ENCODE measurements around the gene RIC1.
A peak's percentile ranks its signal among the peaks of the same experiment; 100 is the strongest.
"Not testable (repeated sequence)": the region's sequence is repeated elsewhere in the genome, so short reads cannot be mapped to it uniquely, and the experiment has no call there.

Gene RIC1

GRCh38 chr9:5628530-5629311 lies at the start of gene RIC1:
RIC1 (plus strand) TSS chr9:5629107; CDS start chr9:5629310, 203 bp downstream.
- TF ChIP-seq CTCF (IDR thresholded peaks at IDR 0.05; ENCODE audit: low read depth, low read length, missing control alignments): no peak

GRCh38 chr9:5579881-5580280 lies 49.0 kb upstream of the RIC1 start:
- no peak for DNase-seq
- Histone ChIP-seq H3K36me3 (replicated peaks) (no peaks in the 10 kb centered on the region), H3K27ac (no peak overlapping the region), H3K4me3 (ENCODE audit: low read depth, low read length) (no peak overlapping the region), H3K27me3 (replicated peaks) (no peaks in the 10 kb centered on the region)
- no peak for TF ChIP-seq CTCF (IDR thresholded peaks at IDR 0.05; ENCODE audit: low read depth, low read length, missing control alignments)
- in situ Hi-C loops (cut with HindIII; ENCODE audit: low pct_ligation_motif_present, low sequenced_read_pairs): loop anchor here (25.0 kb wide), 1 partner anchor 143 kb away; the partner anchor contains the start of gene PLGRKT

More at GRCh38 chr9:5628530-5629311, at the start of gene RIC1:
- H3K27ac ChIP-seq: peak within 1 kb of the TSS; percentile 75
- in situ Hi-C loops (cut with HindIII; ENCODE audit: low pct_ligation_motif_present, low sequenced_read_pairs): no loop called here
- no peaks in the 10 kb centered on the region for H3K36me3 ChIP-seq (replicated peaks)
- H3K27me3 ChIP-seq (replicated peaks): no peaks in the 10 kb centered on the region
- peak; percentile 88 for DNase-seq
- peak within 1 kb of the TSS; percentile 88 for H3K4me3 ChIP-seq (ENCODE audit: low read depth, low read length)

- in situ Hi-C loops (cut with HindIII; ENCODE audit: low pct_ligation_motif_present, low sequenced_read_pairs): loop anchor here (25.0 kb wide), 1 partner anchor 143 kb away; the partner anchor contains the start of gene PLGRKT
- H3K36me3 ChIP-seq (replicated peaks): no peaks in the 10 kb centered on the region
- no peak for TF ChIP-seq CTCF (IDR thresholded peaks at IDR 0.05; ENCODE audit: low read depth, low read length, missing control alignments)
- no peaks in the 10 kb centered on the region for H3K27me3 ChIP-seq (replicated peaks)
- DNase-seq: peak; percentile 10
- no peak overlapping the region for H3K4me3 ChIP-seq (ENCODE audit: low read depth, low read length)
- no peak overlapping the region for H3K27ac ChIP-seq
Observed at GRCh38 chr9:5580650-5581049, 48.3 kb upstream of the RIC1 start.

- in situ Hi-C loops (cut with HindIII; ENCODE audit: low pct_ligation_motif_present, low sequenced_read_pairs): loop anchor here (25.0 kb wide), 1 partner anchor 144 kb away; the partner anchor contains the start of gene PLGRKT
- not testable (repeated sequence) for DNase-seq
Observed at GRCh38 chr9:5581706-5582105, 47.2 kb upstream of the RIC1 start.

GRCh38 chr9:5582835-5583195 lies 46.1 kb upstream of the RIC1 start:
- TF ChIP-seq CTCF (IDR thresholded peaks at IDR 0.05; ENCODE audit: low read depth, low read length, missing control alignments): no peak
- Histone ChIP-seq H3K4me3 (ENCODE audit: low read depth, low read length) (no peak overlapping the region), H3K36me3 (replicated peaks) (no peaks in the 10 kb centered on the region), H3K27me3 (replicated peaks) (no peaks in the 10 kb centered on the region), H3K27ac (peak overlapping the region; percentile 22)
- DNase-seq: peak; percentile 44
- in situ Hi-C loops (cut with HindIII; ENCODE audit: low pct_ligation_motif_present, low sequenced_read_pairs): loop anchor here (25.0 kb wide), 1 partner anchor 146 kb away; the partner anchor contains the start of gene PLGRKT

More at GRCh38 chr9:5581706-5582105, 47.2 kb upstream of the RIC1 start:
- H3K27me3 ChIP-seq (replicated peaks); H3K36me3 ChIP-seq (replicated peaks); H3K27ac ChIP-seq; H3K4me3 ChIP-seq (ENCODE audit: low read depth, low read length): not testable (repeated sequence)

- in situ Hi-C loops (cut with HindIII; ENCODE audit: low pct_ligation_motif_present, low sequenced_read_pairs): loop anchor here (25.0 kb wide), 1 partner anchor 149 kb away; the partner anchor contains the start of gene PLGRKT
- Histone ChIP-seq H3K36me3 (replicated peaks) (no peaks in the 10 kb centered on the region), H3K4me3 (ENCODE audit: low read depth, low read length) (no peak overlapping the region), H3K27ac (peak overlapping the region; percentile 34), H3K27me3 (replicated peaks) (no peaks in the 10 kb centered on the region)
- TF ChIP-seq CTCF (IDR thresholded peaks at IDR 0.05; ENCODE audit: low read depth, low read length, missing control alignments): no peak
- peak; percentile 11 for DNase-seq
Observed at GRCh38 chr9:5586391-5586802, 42.5 kb upstream of the RIC1 start.
